Head of caudate nucleus (tissue), 42 donors: Measurements from ENCODE around the gene NRARP.

Experiments
- DNase-seq, 42 donors: peaks; one replicate each; pipeline versions ENCODE4 v3.0.0 to v3.0.0-alpha.2; 2020 to 2021; ENCODE audit warnings: mixed read lengths in 7 of 42
- intact Hi-C: fragments of 100-400 bp; cut with DNase I; formaldehyde crosslinking; loops from one replicate; pipeline ENCODE4 v1.15.0; 2022

The NRARP gene

GRCh38 chr9:137325799-137326198 is 23.7 kb upstream of the NRARP start:
- intact Hi-C loops = no loop called here

GRCh38 chr9:137325124-137325523 is 23.1 kb upstream of the NRARP start:
- intact Hi-C loops = no loop called here
- peak in 1 of 42 donors; percentile 23 for DNase-seq

More at GRCh38 chr9:137325799-137326198, 23.7 kb upstream of the NRARP start:
- DNase-seq = peak in 2 of 42 donors; percentile 2 to 26

- DNase-seq = peak in 2 of 42 donors; percentile 15 to 25
- intact Hi-C loops = no loop called here
Observed at GRCh38 chr9:137323531-137324331, 21.7 kb upstream of the NRARP start.

GRCh38 chr9:137321726-137322361 is 19.8 kb upstream of the NRARP start:
- intact Hi-C loops = no loop called here

GRCh38 chr9:137320555-137321384 is 18.7 kb upstream of the NRARP start:
- intact Hi-C loops = no loop called here
- DNase-seq = peak in 4 of 42 donors; percentile 3 to 36 (median 22)

More at GRCh38 chr9:137321726-137322361, 19.8 kb upstream of the NRARP start:
- peak in 1 of 42 donors; percentile 4 for DNase-seq

- intact Hi-C loops = no loop called here
- peak in 4 of 42 donors; percentile 2 to 31 (median 25) for DNase-seq
Observed at GRCh38 chr9:137319739-137320551, 17.9 kb upstream of the NRARP start.

GRCh38 chr9:137319011-137319738 is 17.1 kb upstream of the NRARP start:
- intact Hi-C loops = no loop called here
- peak in 33 of 42 donors; percentile 33 to 86 (median 72) for DNase-seq

- intact Hi-C loops = no loop called here
- peak in 2 of 42 donors; percentile 32 to 39 for DNase-seq
Observed at GRCh38 chr9:137318602-137319001, 16.5 kb upstream of the NRARP start.

GRCh38 chr9:137317718-137318511 is 15.8 kb upstream of the NRARP start:
- peak in 2 of 42 donors; percentile 24 to 27 for DNase-seq
- intact Hi-C loops = no loop called here

- peak in 3 of 42 donors; percentile 1 to 38 (median 24) for DNase-seq
- intact Hi-C loops = no loop called here
Observed at GRCh38 chr9:137317021-137317717, 15.1 kb upstream of the NRARP start.

GRCh38 chr9:137316012-137316981 is 14.2 kb upstream of the NRARP start:
- peak in 7 of 42 donors; percentile 2 to 55 (median 24) for DNase-seq
- intact Hi-C loops = no loop called here

- peak in 1 of 42 donors; percentile 19 for DNase-seq
- intact Hi-C loops = no loop called here
Observed at GRCh38 chr9:137315581-137316011, 13.5 kb upstream of the NRARP start.

GRCh38 chr9:137314561-137315560 is 12.8 kb upstream of the NRARP start:
- intact Hi-C loops = no loop called here
- peak in 8 of 42 donors; percentile 2 to 38 (median 20) for DNase-seq
